CD4-positive, alpha-beta T cell treated with Interleukin-4 for 1 hour (primary cell): ENCODE data around the gene SDCCAG8.
"Not testable (repeated sequence)": the region's sequence is repeated elsewhere in the genome, so short reads cannot be mapped to it uniquely, and the experiment has no call there.

Experiments used
- DNase-seq, 2 donors: peaks; one replicate each; pipeline ENCODE4 v3.0.0-alpha.2; 2020 to 2022

The SDCCAG8 gene

GRCh38 chr1:243255791-243256512 lies at the start of gene SDCCAG8:
Gene SDCCAG8, plus strand, starts transcription at chr1:243256041. Its CDS starts 133 bp downstream, at chr1:243256174.
- peak; percentile 97 for DNase-seq

- DNase-seq = not testable (repeated sequence)
These were observed 43.9 kb upstream of the SDCCAG8 start for GRCh38 chr1:243211984-243212383.

GRCh38 chr1:243213045-243213787 lies 42.6 kb upstream of the SDCCAG8 start:
- no peak for DNase-seq

DNA sequence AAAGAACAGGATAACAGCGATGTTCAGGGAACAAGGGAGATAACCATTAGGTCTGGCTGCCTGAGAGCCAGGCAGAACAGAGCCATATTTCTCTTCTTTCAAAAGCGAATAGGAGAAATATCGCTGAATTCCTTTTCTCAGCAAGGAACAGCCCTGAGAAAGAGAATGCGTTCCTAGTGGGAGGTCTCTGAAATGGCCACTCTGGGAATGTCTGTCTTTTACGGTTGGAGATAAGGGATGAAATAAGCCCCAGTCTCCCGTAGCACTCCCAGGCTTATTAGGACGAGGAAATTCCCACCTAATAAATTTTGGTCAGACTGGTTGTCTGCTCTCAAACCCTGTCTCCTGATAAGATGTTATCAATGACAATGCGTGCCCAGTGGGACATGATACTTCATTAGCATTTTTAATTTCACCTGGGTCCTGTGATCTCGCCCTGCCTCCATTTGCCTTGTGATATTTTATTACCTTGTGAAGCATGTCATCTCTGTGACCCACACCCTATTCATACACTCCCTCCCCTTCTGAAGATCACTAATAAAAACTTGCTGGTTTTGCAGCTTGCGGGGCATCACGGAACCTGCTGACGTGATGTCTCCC lies 40.5 kb upstream of the SDCCAG8 start:
- DNase-seq = not testable (repeated sequence)

DNA sequence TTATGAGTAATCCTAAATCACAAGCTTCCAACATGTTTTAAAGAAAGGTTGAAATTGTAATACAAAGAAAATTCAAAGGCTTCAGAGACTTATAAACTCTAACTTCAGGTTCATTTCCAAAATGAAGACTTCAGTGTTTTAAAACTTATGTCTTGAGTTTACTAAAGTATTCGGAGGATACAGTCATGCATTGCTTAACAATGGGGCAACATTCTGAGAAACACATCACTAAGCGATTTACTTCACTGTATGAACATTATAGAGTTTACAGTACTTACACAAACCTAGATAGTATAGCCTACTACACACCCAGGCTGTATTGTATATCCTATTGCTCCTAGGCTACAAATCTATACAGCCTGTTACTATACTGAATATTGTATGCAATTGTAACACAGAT lies 39.1 kb upstream of the SDCCAG8 start:
- DNase-seq = no peak

DNA sequence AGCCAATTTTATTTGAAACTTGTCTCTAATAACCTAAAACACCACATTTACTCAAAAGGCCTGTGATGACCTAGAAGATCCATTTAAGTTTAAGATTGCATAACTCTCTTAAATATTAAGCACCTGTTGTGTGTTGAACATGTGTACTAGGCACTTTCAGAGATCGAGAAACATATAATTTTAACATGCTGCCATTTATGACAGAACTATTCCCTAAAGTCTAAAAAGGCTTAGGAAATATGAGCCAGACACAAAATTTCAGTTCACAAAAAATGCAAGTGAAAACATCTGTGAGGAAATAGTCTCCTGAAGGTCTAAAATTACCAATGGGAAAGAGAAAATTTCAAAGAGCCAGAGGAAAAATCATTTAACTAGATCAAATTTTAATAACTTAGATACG lies 38.5 kb upstream of the SDCCAG8 start:
- no peak for DNase-seq

GRCh38 chr1:243218059-243218458 lies 37.8 kb upstream of the SDCCAG8 start:
- no peak for DNase-seq

DNA sequence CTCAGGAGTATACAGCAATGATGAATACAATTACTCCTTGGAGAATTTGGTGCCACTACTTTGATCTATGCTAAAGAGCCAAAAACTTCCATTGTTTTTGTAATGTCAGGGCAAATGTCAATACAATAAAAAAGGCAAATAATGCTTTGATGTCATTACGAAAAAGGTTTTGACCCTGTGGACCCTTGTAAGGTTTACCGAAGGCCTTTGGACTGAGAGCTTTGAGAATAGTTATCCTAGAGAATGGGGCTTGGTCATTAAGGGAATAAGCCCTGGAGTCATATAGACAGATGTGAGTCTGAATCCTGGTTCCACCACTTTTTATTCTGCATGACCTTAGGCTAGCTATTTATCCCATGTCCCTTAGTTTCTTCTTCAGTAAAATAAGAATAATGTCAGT lies 28.2 kb upstream of the SDCCAG8 start:
- no peak for DNase-seq

DNA sequence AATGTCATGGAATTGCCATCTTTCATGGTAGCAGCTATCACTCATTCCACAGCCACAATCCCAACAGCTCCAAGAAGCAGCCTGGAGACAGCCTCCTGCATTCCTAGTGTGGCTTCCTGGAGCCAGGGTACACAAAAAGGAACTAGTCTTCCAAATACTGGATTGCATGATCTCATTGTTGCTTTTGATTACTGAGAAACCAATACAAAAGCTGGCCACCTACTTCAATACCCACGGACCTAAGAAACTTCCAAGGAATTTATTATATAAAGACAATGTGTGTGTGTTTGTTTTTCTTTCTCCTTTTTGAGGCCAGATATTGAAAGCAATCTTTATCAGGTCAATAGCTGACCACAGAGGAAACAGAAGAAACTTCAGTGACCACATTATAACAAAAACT lies 26.3 kb upstream of the SDCCAG8 start:
- DNase-seq = no peak

- peak in 1 of 2 donors; percentile 9 for DNase-seq
These were observed 24.9 kb upstream of the SDCCAG8 start for GRCh38 chr1:243230914-243231313.

GRCh38 chr1:243233908-243234307 lies 21.9 kb upstream of the SDCCAG8 start:
- DNase-seq = no peak

- no peak for DNase-seq
These were observed 20.7 kb upstream of the SDCCAG8 start for GRCh38 chr1:243234978-243235647.

GRCh38 chr1:243236604-243237252 lies 19.1 kb upstream of the SDCCAG8 start:
- DNase-seq = no peak

- DNase-seq = no peak
These were observed 11.4 kb upstream of the SDCCAG8 start for GRCh38 chr1:243244432-243244841.

GRCh38 chr1:243246916-243247315 lies 8.9 kb upstream of the SDCCAG8 start:
- no peak for DNase-seq

- DNase-seq = no peak
These were observed 7.9 kb upstream of the SDCCAG8 start for GRCh38 chr1:243247901-243248300.

DNA sequence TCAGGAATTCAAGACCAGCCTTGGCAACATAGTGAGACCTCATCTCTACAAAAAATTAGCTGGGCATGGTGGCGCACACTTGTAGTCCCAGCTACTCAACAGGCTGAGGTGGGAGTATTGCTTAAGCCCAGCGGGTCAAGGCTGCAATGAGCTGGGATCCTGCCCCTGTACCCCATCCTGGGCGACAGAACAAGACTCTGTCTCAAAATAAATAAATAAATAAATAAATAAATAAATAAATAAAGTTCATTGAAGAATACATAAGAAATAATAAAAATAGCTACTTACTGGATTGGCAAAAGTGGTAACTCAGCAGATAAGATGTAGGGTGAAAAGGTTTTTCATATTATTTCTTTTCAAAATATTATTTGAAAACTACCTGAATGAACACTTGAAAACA lies 6.6 kb upstream of the SDCCAG8 start:
- DNase-seq = no peak

DNA sequence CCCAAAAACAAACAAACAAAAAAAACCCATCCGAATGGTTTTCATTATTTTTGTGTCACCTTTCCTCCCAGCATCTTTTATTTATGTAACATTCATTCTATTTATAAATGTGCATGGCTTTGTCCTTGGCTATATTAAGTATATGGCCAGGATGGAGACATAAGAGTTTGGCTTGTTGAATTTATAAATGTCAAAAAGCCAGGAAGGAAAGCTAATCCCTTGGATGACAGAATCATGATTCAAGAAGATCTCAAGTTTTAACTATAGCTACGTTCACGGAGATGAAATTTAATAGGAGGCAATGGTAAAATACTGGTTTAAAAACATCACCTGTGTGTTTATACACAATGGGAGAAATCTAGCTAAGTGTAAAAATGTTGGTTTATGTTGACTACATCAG lies 5.7 kb upstream of the SDCCAG8 start:
- no peak for DNase-seq

DNA sequence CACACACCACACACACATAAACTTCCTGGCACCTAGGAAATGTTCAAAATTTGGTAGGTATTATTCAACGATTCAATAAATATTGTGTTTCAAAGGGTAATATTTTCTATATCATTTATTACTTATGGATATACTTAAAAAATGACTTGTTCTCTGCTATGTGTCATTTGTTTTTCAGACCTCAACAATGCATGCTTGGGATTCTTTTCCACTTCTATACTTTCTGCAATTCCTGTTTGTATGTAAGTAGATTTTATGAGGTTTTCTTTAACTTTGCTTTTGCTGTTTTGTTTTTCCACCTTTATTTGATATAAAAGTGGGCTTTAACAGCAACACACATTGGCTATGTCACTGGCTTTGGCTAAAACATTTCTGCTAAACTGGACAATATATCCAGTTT lies 4.3 kb upstream of the SDCCAG8 start:
- no peak for DNase-seq

GRCh38 chr1:243253211-243253925 lies 2.5 kb upstream of the SDCCAG8 start:
- peak in 1 of 2 donors; percentile 6 for DNase-seq

DNA sequence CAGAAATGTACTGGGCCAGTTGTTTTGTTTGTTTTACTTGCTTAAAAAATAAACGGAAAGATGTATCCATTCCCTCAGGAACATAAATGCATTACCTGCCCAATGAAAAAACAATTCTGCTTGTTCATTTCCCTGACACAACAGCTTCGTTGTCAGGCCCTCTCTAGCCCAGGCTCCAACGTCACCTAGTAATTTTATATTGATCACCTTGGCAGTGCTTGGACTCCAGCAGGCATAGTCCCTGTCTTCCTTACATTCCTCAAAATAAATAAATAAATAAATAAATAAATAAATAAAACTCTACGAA lies 2.0 kb upstream of the SDCCAG8 start:
- DNase-seq = peak in 1 of 2 donors; percentile 18

DNA sequence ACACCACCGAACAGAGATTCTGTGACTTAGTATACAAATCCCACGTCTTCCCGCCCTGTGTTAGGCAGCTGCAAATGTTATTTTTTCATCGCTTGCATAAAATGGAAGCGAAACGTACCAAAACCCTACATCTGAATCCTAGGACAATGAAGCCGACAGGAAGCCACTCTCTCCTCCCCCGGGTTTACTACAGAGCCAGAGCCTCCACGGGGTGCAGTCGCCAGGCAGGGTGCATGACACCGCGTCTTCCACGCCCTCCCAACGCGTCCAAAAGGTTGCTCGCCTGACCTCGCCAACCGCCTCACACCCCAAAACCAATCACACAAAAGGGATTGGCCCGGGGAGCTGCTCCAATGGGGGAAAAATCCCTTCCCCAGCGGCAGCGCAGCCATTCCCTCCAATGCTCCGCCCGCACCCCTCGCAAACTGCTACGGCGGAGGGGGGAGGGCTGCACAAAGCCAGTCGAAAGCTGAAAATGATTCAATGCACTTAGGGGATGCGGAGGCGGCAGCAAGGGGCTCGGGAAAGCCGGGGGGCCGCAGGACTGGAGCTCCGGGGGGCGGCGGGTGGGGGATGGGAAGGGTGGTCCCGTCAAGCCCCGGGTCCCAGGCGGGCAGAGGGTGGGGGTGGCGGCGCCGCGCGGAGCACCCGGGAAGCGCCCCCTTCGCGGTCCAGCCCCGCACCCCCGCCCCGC lies 1.5 kb upstream of the SDCCAG8 start:
- DNase-seq = peak; percentile 59 to 68
